CD8-positive, alpha-beta memory T cell (primary cell): ENCODE results near the gene ZNF205. TPM values are rescaled to one million over a fixed set of nuclear protein-coding genes. Genes with fewer than 3 reads are reported as not detected.

Experiments used
- CTCF ChIA-PET: fragments of 350-600 bp; sonication (Branson Sonifier 250); formaldehyde crosslinking; loops from one replicate; lab custom pipeline; 2021; ENCODE audit warnings: antibody characterized with exemption; lab: Charles Lee
- POLR2A ChIA-PET: fragments of 350-600 bp; sonication (Branson Sonifier 250); formaldehyde crosslinking; loops from one replicate; lab custom pipeline; 2021; ENCODE audit warnings: antibody characterized with exemption; lab: Charles Lee
- DNase-seq, 5 donors: peaks; one replicate each; pipeline versions ENCODE4 v3.0.0 to v3.0.0-alpha.2; 2020 to 2022; ENCODE audit warnings: mixed read lengths in 1 of 5
- H3K27ac ChIP-seq: one replicate; pipeline ENCODE4 v1.7.0; 2013; ENCODE audit warnings: low read depth, mild to moderate bottlenecking, low read length, moderate library complexity
- H3K27me3 ChIP-seq: 2 replicates; pipeline ENCODE4 v1.7.0; 2013; ENCODE audit warnings: low read length, mild to moderate bottlenecking; ENCODE audit not compliant: insufficient read depth, poor library complexity, severe bottlenecking
- H3K36me3 ChIP-seq: 2 replicates; pipeline ENCODE4 v1.7.0; 2013; ENCODE audit warnings: mild to moderate bottlenecking, low read length, moderate library complexity; ENCODE audit not compliant: insufficient read depth
- H3K4me1 ChIP-seq: 2 replicates; pipeline ENCODE4 v1.7.0; 2013; ENCODE audit warnings: mild to moderate bottlenecking, low read length, moderate library complexity; ENCODE audit not compliant: insufficient read depth
- H3K4me3 ChIP-seq: 2 replicates; pipeline ENCODE4 v1.7.0; 2013; ENCODE audit warnings: mild to moderate bottlenecking, low read length
- H3K9me3 ChIP-seq: 2 replicates; pipeline ENCODE4 v1.7.0; 2013; ENCODE audit warnings: mild to moderate bottlenecking, low read length
- H3K27ac Mint-ChIP-seq, 8 donors: one replicate each; pipeline ENCODE4 v1.8.0; 2020 to 2021; ENCODE audit warnings: mixed read lengths in 8 of 8, mild to moderate bottlenecking in 6 of 8, inconsistent platforms in 3 of 8, moderate library complexity in 3 of 8
- H3K27me3 Mint-ChIP-seq, 2 donors: one replicate each; pipeline ENCODE4 v1.8.0; 2020 to 2021; ENCODE audit warnings: mixed read lengths in 2 of 2, mild to moderate bottlenecking in 1 of 2, moderate library complexity in 1 of 2
- H3K36me3 Mint-ChIP-seq, 3 donors: one replicate each; pipeline ENCODE4 v1.8.0; 2020 to 2021; ENCODE audit warnings: mixed read lengths in 3 of 3, inconsistent platforms in 1 of 3, mild to moderate bottlenecking in 1 of 3
- H3K4me1 Mint-ChIP-seq, 3 donors: one replicate each; pipeline ENCODE4 v1.8.0; 2020 to 2021; ENCODE audit warnings: mixed read lengths in 3 of 3, inconsistent platforms in 1 of 3, mild to moderate bottlenecking in 1 of 3
- H3K4me3 Mint-ChIP-seq, 7 donors: one replicate each; pipeline ENCODE4 v1.8.0; 2020 to 2021; ENCODE audit warnings: mixed read lengths in 7 of 7, mild to moderate bottlenecking in 6 of 7, moderate library complexity in 4 of 7, inconsistent platforms in 2 of 7
- H3K9me3 Mint-ChIP-seq, 5 donors: one replicate each; pipeline ENCODE4 v1.8.0; 2020 to 2022; ENCODE audit warnings: mixed read lengths in 5 of 5, mild to moderate bottlenecking in 3 of 5, moderate library complexity in 2 of 5, inconsistent platforms in 1 of 5
- polyA plus RNA-seq: library from polyadenylated mRNA; unstranded; fragments of 300-500 nt; fragmentation: Illumina TruSeq; gene quantifications from one replicate; pipeline ENCODE4 v1.2.3, GENCODE V29; 2021
- total RNA-seq, 2 experiments: library from RNA; stranded (reverse); gene quantifications; one replicate each; pipeline ENCODE4 v1.2.3, GENCODE V29; 2021

Gene ZNF205
- total and polyA plus RNA-seq, 3 experiments from 2014 or later: 0.11 TPM; not detected in 2

DNA sequence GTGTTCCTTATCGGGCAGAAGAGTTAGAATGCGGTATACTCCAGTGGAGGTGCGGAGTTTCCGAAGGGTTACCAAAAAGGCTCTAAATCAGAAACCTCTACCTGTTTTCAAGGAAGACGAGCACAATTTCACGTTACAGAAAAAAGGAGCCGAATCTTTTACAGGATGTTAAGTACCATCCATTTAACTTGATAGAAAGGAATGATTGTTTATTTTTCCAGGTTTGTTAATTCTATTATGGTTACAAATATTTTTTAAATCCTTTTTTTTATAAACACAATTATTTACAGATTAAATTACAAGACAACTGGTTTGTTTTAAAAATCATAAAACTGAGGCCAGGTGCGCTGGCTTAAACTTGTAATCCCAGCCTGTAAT lies 40.6 kb downstream of the ZNF205 start:
- H3K4me3 ChIP-seq: peak overlapping the region; percentile 64
- peak overlapping the region; percentile 83 to 99 (median 94) for H3K27ac Mint-ChIP-seq
- CTCF ChIA-PET: interaction anchor here (11.0 kb wide), 1 partner anchor 20 kb away, joined by 123 read pairs; the partner anchor contains the start of gene ZNF213

GRCh38 chr16:3155181-3155580 lies 42.8 kb downstream of the ZNF205 start:
- Histone ChIP-seq H3K27me3 (no peaks in the 10 kb centered on the region), H3K4me1 (peaks cover 38% of the 10 kb centered on the region), H3K9me3 (peaks cover 4% of the 10 kb centered on the region), H3K27ac (no peak overlapping the region), H3K4me3 (no peak overlapping the region), H3K36me3 (no peaks in the 10 kb centered on the region)
- peaks cover 0 to 34% of the 10 kb centered on the region in 2 donors for H3K27me3 Mint-ChIP-seq
- DNase-seq: no peak
- peak overlapping the region in 3 of 7 donors; percentile 15 to 68 (median 43) for H3K4me3 Mint-ChIP-seq
- CTCF ChIA-PET: interaction anchor here (1.1 kb wide), 1 partner anchor 21 kb away, joined by 3 read pairs; the partner anchor contains the start of gene ZNF213
- peak overlapping the region in 4 of 8 donors; percentile 40 to 99 (median 64) for H3K27ac Mint-ChIP-seq
- peaks cover 39 to 49% (median 41%) of the 10 kb centered on the region in 3 donors for H3K4me1 Mint-ChIP-seq
- H3K36me3 Mint-ChIP-seq: peaks cover 0 to 20% (median 4%) of the 10 kb centered on the region in 3 donors
- H3K9me3 Mint-ChIP-seq: peaks cover 9 to 42% (median 26%) of the 10 kb centered on the region in 5 donors
- POLR2A ChIA-PET: no interaction called here

More for the DNA sequence above, 40.6 kb downstream of the ZNF205 start:
- Mint-ChIP-seq H3K4me3 (peak overlapping the region; percentile 84 to 91 (median 88)), H3K9me3 (peaks cover 9 to 39% (median 24%) of the 10 kb centered on the region in 5 donors), H3K4me1 (peaks cover 30 to 49% (median 40%) of the 10 kb centered on the region in 3 donors), H3K36me3 (peaks cover 0 to 14% (median 4%) of the 10 kb centered on the region in 3 donors), H3K27me3 (peaks cover 0 to 23% of the 10 kb centered on the region in 2 donors)
- no peaks in the 10 kb centered on the region for H3K27me3 ChIP-seq
- H3K36me3 ChIP-seq: no peaks in the 10 kb centered on the region
- DNase-seq: no peak
- POLR2A ChIA-PET: interaction anchor here (1.5 kb wide), 1 partner anchor 87 kb away, joined by 6 read pairs; the partner anchor contains the start of gene IL32
- peaks cover 4% of the 10 kb centered on the region for H3K9me3 ChIP-seq
- peak overlapping the region; percentile 52 for H3K27ac ChIP-seq
- H3K4me1 ChIP-seq: peaks cover 31% of the 10 kb centered on the region

DNA sequence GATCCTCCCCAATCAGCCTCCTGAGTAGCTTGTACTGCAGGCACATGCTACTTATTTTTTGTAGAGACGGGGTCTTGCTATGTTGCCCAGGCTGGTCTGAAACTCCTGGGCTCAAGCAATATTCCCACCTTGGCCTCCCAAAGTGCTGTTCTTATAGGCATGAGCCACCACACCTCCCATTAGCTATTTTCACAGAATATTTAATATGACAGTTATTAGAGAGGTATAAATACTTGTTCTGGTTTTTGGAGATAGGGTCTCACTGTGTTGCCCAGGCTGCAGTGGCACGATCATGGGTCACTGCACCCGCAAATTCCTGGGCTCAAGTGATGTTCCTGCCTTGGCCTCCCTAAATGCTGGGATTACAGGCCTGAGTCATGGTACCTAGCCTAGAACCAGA lies 43.6 kb downstream of the ZNF205 start:
- peaks cover 9 to 36% (median 23%) of the 10 kb centered on the region in 5 donors for H3K9me3 Mint-ChIP-seq
- H3K4me1 ChIP-seq: peaks cover 35% of the 10 kb centered on the region
- no peak overlapping the region for H3K4me3 ChIP-seq
- peaks cover 0 to 15% (median 4%) of the 10 kb centered on the region in 3 donors for H3K36me3 Mint-ChIP-seq
- peaks cover 34 to 43% (median 35%) of the 10 kb centered on the region in 3 donors for H3K4me1 Mint-ChIP-seq
- H3K27ac Mint-ChIP-seq: peak overlapping the region in 7 of 8 donors; percentile 12 to 99 (median 51)
- ChIA-PET CTCF (interaction anchor here (1.1 kb wide), 1 partner anchor 22 kb away, joined by 3 read pairs; the partner anchor contains the start of gene ZNF213), POLR2A (no interaction called here)
- no peaks in the 10 kb centered on the region for H3K36me3 ChIP-seq
- H3K27me3 Mint-ChIP-seq: peaks cover 0 to 28% of the 10 kb centered on the region in 2 donors
- H3K4me3 Mint-ChIP-seq: peak overlapping the region in 2 of 7 donors; percentile 48 to 68
- no peak overlapping the region for H3K27ac ChIP-seq
- peaks cover 4% of the 10 kb centered on the region for H3K9me3 ChIP-seq
- DNase-seq: no peak
- H3K27me3 ChIP-seq: no peaks in the 10 kb centered on the region

DNA sequence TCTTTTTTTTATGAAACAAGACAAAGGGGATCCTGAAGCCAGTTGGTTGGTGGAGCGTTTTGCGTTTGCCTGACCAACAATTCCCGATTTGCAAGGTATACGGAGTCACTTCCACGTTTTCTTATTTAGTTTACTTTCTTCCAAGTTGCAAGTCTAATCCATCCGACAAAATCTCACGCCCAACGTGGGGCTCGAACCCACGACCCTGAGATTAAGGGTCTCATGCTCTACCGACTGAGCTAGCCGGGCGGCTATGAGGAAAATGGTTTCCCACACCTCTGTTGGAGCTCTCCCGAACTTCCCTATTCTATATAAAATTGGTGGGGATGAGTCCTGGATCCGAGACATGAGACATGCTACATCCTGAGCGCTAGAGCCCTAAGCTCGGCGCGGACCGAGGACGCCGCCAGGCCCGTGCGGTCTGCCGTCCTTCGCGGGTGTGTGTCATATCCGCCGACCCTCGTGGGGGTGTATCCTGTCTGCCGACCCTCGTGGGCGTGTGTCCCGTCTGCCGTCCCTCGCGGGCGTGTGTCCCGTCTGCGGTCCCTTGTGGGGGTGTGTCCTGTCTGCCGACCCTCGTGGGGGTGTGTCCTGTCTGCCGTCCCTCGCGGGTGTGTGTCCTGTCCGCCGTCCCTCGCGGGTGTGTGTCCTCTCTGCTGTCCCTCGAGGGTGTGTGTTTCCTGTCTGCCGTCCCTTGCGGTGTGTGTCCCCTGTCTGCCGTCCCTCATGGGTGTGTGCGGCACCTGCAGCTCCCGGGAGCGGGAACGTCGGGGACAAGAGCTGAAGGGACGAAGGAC lies 45.0 kb downstream of the ZNF205 start:
- Histone ChIP-seq H3K27me3 (no peaks in the 10 kb centered on the region), H3K4me3 (peak overlapping the region; percentile 72), H3K27ac (peak overlapping the region; percentile 73), H3K9me3 (peaks cover 4% of the 10 kb centered on the region), H3K36me3 (no peaks in the 10 kb centered on the region), H3K4me1 (peaks cover 28% of the 10 kb centered on the region)
- ChIA-PET POLR2A (interaction anchor here (0.5 to 3.1 kb wide), 10 partner anchors 7 to 148 kb away, joined by 3 to 29 read pairs (median 6); partner anchors contain the start of genes TIGD7, ZNF213 and ZNF75A), CTCF (interaction anchor here (1.1 to 6.5 kb wide), 4 partner anchors 28 to 126 kb away, joined by 3 to 44 read pairs (median 10); no protein-coding TSS in a partner anchor)
- H3K27me3 Mint-ChIP-seq: peaks cover 0 to 21% of the 10 kb centered on the region in 2 donors
- peaks cover 26 to 34% (median 26%) of the 10 kb centered on the region in 3 donors for H3K4me1 Mint-ChIP-seq
- H3K27ac Mint-ChIP-seq: peak overlapping the region; percentile 84 to 99 (median 94)
- peak overlapping the region; percentile 83 to 96 (median 88) for H3K4me3 Mint-ChIP-seq
- DNase-seq: peak; percentile 48 to 88 (median 65)
- peaks cover 0 to 15% (median 4%) of the 10 kb centered on the region in 3 donors for H3K36me3 Mint-ChIP-seq
- peaks cover 8 to 34% (median 22%) of the 10 kb centered on the region in 5 donors for H3K9me3 Mint-ChIP-seq

DNA sequence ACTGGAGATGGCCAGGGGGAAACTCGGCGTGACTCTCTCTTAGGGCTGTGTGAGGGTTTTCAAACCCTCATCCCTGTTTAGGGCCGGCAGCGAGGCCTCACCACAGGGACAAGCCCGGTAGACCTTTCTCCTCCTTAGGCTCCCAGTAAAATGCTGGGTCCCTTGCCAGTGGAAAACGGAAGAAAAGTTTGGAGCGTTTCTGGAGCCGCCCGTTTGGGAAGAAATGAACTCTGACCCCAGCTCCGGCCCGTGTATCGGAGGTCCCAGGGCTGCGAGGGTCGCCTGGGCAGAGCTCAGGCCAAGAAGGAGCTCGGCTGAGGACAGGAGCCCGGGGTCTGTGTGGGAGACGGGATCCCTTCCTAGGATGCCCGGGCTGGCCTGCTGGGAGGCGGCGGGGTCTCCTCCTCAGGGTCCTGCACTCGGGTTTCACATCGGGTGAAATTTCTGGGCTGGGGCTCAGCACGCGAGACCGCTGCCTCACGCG lies 45.7 kb downstream of the ZNF205 start:
- Mint-ChIP-seq H3K4me1 (peaks cover 21 to 29% (median 24%) of the 10 kb centered on the region in 3 donors), H3K4me3 (peak overlapping the region; percentile 83 to 96 (median 88)), H3K27me3 (peaks cover 0 to 16% of the 10 kb centered on the region in 2 donors), H3K9me3 (peaks cover 4 to 29% (median 17%) of the 10 kb centered on the region in 5 donors), H3K36me3 (peaks cover 0 to 11% (median 4%) of the 10 kb centered on the region in 3 donors), H3K27ac (peak overlapping the region; percentile 84 to 99 (median 94))
- no peak for DNase-seq
- Histone ChIP-seq H3K36me3 (no peaks in the 10 kb centered on the region), H3K27ac (peak overlapping the region; percentile 73), H3K9me3 (no peaks in the 10 kb centered on the region), H3K4me3 (peak overlapping the region; percentile 72), H3K27me3 (no peaks in the 10 kb centered on the region), H3K4me1 (peaks cover 24% of the 10 kb centered on the region)
- ChIA-PET CTCF (interaction anchor here (0.8 to 6.5 kb wide), 10 partner anchors 8 to 356 kb away, joined by 3 to 44 read pairs (median 4); partner anchors contain the start of gene ZNF213), POLR2A (interaction anchor here (0.5 to 3.1 kb wide), 18 partner anchors 8 to 147 kb away, joined by 3 to 29 read pairs (median 4); partner anchors contain the start of genes TIGD7, TNFRSF12A, ZNF213 and ZNF75A)

GRCh38 chr16:3158510-3159314 lies 46.3 kb downstream of the ZNF205 start:
- H3K9me3 Mint-ChIP-seq: peaks cover 4 to 26% (median 17%) of the 10 kb centered on the region in 5 donors
- H3K27ac Mint-ChIP-seq: peak overlapping the region; percentile 89 to 99 (median 96)
- ChIA-PET POLR2A (interaction anchor here (0.6 to 3.1 kb wide), 20 partner anchors 9 to 179 kb away, joined by 3 to 29 read pairs (median 4); partner anchors contain the start of genes PKMYT1, TIGD7, TNFRSF12A and ZNF213), CTCF (interaction anchor here (0.8 to 6.5 kb wide), 12 partner anchors 9 to 355 kb away, joined by 3 to 44 read pairs (median 4); partner anchors contain the start of gene ZNF213)
- no peaks in the 10 kb centered on the region for H3K36me3 ChIP-seq
- H3K27ac ChIP-seq: peak overlapping the region; percentile 82
- H3K4me3 Mint-ChIP-seq: peak overlapping the region; percentile 86 to 96 (median 91)
- peaks cover 0 to 11% (median 4%) of the 10 kb centered on the region in 3 donors for H3K36me3 Mint-ChIP-seq
- H3K4me3 ChIP-seq: peak overlapping the region; percentile 87
- H3K4me1 Mint-ChIP-seq: peaks cover 21 to 32% (median 25%) of the 10 kb centered on the region in 3 donors
- H3K27me3 Mint-ChIP-seq: peaks cover 0 to 16% of the 10 kb centered on the region in 2 donors
- H3K9me3 ChIP-seq: no peaks in the 10 kb centered on the region
- peaks cover 24% of the 10 kb centered on the region for H3K4me1 ChIP-seq
- peak; percentile 92 to 97 (median 93) for DNase-seq
- H3K27me3 ChIP-seq: no peaks in the 10 kb centered on the region
